Neuronal stem cell (in vitro differentiated cells): ENCODE measurements around the gene INHBB.

Source experiments
- DNase-seq: peaks from one replicate; pipeline ENCODE4 v3.0.0-alpha.2; 2013; ENCODE audit warnings: low spot score
- H2AFZ ChIP-seq: one replicate; pipeline ENCODE4 v1.6.1; 2013; ENCODE audit warnings: mild to moderate bottlenecking, low read length, inconsistent platforms
- H2AK5ac ChIP-seq: 2 replicates; pipeline ENCODE4 v1.6.1; 2013; ENCODE audit warnings: low read depth, mild to moderate bottlenecking, inconsistent platforms, low read length, moderate library complexity, mixed read lengths
- H2BK120ac ChIP-seq: 2 replicates; pipeline ENCODE4 v1.6.1; 2013; ENCODE audit warnings: low read depth, mild to moderate bottlenecking, inconsistent platforms, low read length, moderate library complexity, mixed read lengths
- H2BK12ac ChIP-seq: one replicate; pipeline ENCODE4 v1.6.1; 2013; ENCODE audit warnings: low read length, inconsistent platforms
- H2BK15ac ChIP-seq: 2 replicates; pipeline ENCODE4 v1.6.1; 2013; ENCODE audit warnings: mild to moderate bottlenecking, low read length, inconsistent platforms, mixed read lengths
- H2BK5ac ChIP-seq: one replicate; pipeline ENCODE4 v1.6.1; 2013; ENCODE audit warnings: inconsistent platforms, mild to moderate bottlenecking, low read length, moderate library complexity
- H3K14ac ChIP-seq: one replicate; pipeline ENCODE4 v1.6.1; 2013; ENCODE audit warnings: low read length, inconsistent platforms
- H3K18ac ChIP-seq: 2 replicates; pipeline ENCODE4 v1.6.1; 2013; ENCODE audit warnings: low read length, inconsistent platforms
- H3K23ac ChIP-seq: 2 replicates; pipeline ENCODE4 v1.6.1; 2013; ENCODE audit warnings: low read depth, mild to moderate bottlenecking, mixed read lengths, low read length, inconsistent platforms; ENCODE audit not compliant: poor library complexity
- H3K27ac ChIP-seq: replicated peaks from 3 replicates; pipeline ENCODE4 v1.5.1; 2013; ENCODE audit warnings: low read length, inconsistent platforms
- H3K27me3 ChIP-seq, 3 experiments: 2 replicates each; pipeline ENCODE4 v1.6.1; 2013; ENCODE audit warnings: low read length in 3 of 3, mild to moderate bottlenecking in 2 of 3, inconsistent platforms in 1 of 3, low read depth in 1 of 3, mixed read lengths in 1 of 3, moderate library complexity in 1 of 3; ENCODE audit not compliant: control insufficient read depth in 3 of 3, insufficient read depth in 3 of 3
- H3K36me3 ChIP-seq, 2 donors: replicated peaks in 1 of 2; 2 replicates each; pipeline ENCODE4 v1.6.1; 2013; ENCODE audit warnings: low read length in 2 of 2; ENCODE audit not compliant: control insufficient read depth in 2 of 2, insufficient read depth in 2 of 2
- H3K4ac ChIP-seq: 2 replicates; pipeline ENCODE4 v1.6.1; 2013; ENCODE audit warnings: inconsistent platforms, mild to moderate bottlenecking, low read length, moderate library complexity
- H3K4me1 ChIP-seq, 2 donors: 1 replicate in 1 of 2; 2 replicates in 1 of 2; pipeline ENCODE4 v1.6.1; 2013; ENCODE audit warnings: low read length in 2 of 2, low read depth in 1 of 2; ENCODE audit not compliant: control insufficient read depth in 2 of 2, insufficient read depth in 1 of 2
- H3K4me2 ChIP-seq: one replicate; pipeline ENCODE4 v1.6.1; 2013; ENCODE audit warnings: mild to moderate bottlenecking, low read length, inconsistent platforms; ENCODE audit not compliant: insufficient read depth, poor library complexity, severe bottlenecking
- H3K4me3 ChIP-seq, 2 donors: 2 replicates each; pipeline ENCODE4 v1.5.1; 2013; ENCODE audit warnings: low read length in 2 of 2, mild to moderate bottlenecking in 2 of 2, inconsistent platforms in 1 of 2, moderate library complexity in 1 of 2
- H3K79me1 ChIP-seq: one replicate; pipeline ENCODE4 v1.6.1; 2013; ENCODE audit warnings: low read depth, mild to moderate bottlenecking, inconsistent platforms, low read length, moderate library complexity
- H3K9ac ChIP-seq: one replicate; pipeline ENCODE4 v1.6.1; 2013; ENCODE audit warnings: mild to moderate bottlenecking, low read depth, low read length, inconsistent platforms; ENCODE audit not compliant: poor library complexity
- H3K9me3 ChIP-seq, 2 donors: replicated peaks in 1 of 2; 2 replicates each; pipeline versions ENCODE3 to v1.6.1; 2013; ENCODE audit warnings: low read length in 2 of 2, mild to moderate bottlenecking in 2 of 2, inconsistent platforms in 1 of 2, low read depth in 1 of 2, mixed read lengths in 1 of 2, moderate library complexity in 1 of 2; ENCODE audit not compliant: control insufficient read depth in 2 of 2, insufficient read depth in 1 of 2
- H4K8ac ChIP-seq: one replicate; pipeline ENCODE4 v1.6.1; 2013; ENCODE audit warnings: low read depth, mild to moderate bottlenecking, inconsistent platforms, low read length, moderate library complexity
- H4K91ac ChIP-seq: one replicate; pipeline ENCODE4 v1.6.1; 2013; ENCODE audit warnings: low read length, low read depth, mild to moderate bottlenecking, inconsistent platforms; ENCODE audit not compliant: poor library complexity
- WGBS, 2 donors: extraction: QIAGEN DNeasy Blood & Tissue Kit; methylation state at CpG; one replicate each; pipeline ENCODE4 v1.1.7; 2013; ENCODE audit warnings: missing lambda C conversion rate in 2 of 2, mixed read lengths in 1 of 2; ENCODE audit not compliant: insufficient read length in 2 of 2, insufficient replicate concordance in 1 of 2; ENCODE audit errors: extremely low coverage in 2 of 2; 5-methylcytosine and 5-hydroxymethylcytosine counted together

Gene INHBB

GRCh38 chr2:120360307-120360855 is 14.4 kb downstream of the INHBB start:
- Histone ChIP-seq H2BK15ac (no peak overlapping the region), H3K4ac (no peak overlapping the region), H2BK5ac (no peak overlapping the region), H2BK120ac (no peak overlapping the region), H3K9me3 (no peaks in the 10 kb centered on the region), H3K23ac (no peak overlapping the region), H3K27ac (no peak overlapping the region), H3K4me3 (no peak overlapping the region), H2AK5ac (peak overlapping the region; percentile 20), H3K36me3 (no peaks in the 10 kb centered on the region), H3K14ac (no peak overlapping the region), H3K79me1 (no peaks in the 10 kb centered on the region), H3K18ac (peak overlapping the region; percentile 84), H3K4me2 (no peak overlapping the region), H2BK12ac (no peak overlapping the region), H3K9ac (no peak overlapping the region), H4K91ac (no peak overlapping the region), H3K4me1 (no peaks in the 10 kb centered on the region), H2AFZ (no peak overlapping the region), H4K8ac (no peak overlapping the region), H3K27me3 (peaks cover 0 to 61% (median 0%) of the 10 kb centered on the region in 3 experiments)
- WGBS, 2 donors, result no CpG with 5 or more reads among the region's 5 CpGs
- DNase-seq, result no peak

GRCh38 chr2:120362926-120363325 is 17.0 kb downstream of the INHBB start:
- H3K9me3 ChIP-seq, result no peaks in the 10 kb centered on the region
- H4K91ac ChIP-seq, result no peak overlapping the region
- no peak overlapping the region for H3K4me2 ChIP-seq
- H3K9ac ChIP-seq, result no peak overlapping the region
- DNase-seq, result no peak
- no peak overlapping the region for H3K4ac ChIP-seq
- H3K14ac ChIP-seq, result no peak overlapping the region
- H3K27ac ChIP-seq, result no peak overlapping the region
- H3K27me3 ChIP-seq, result peaks cover 0 to 44% (median 0%) of the 10 kb centered on the region in 3 experiments
- H2BK5ac ChIP-seq, result no peak overlapping the region
- H3K4me3 ChIP-seq, result no peak overlapping the region
- H2AFZ ChIP-seq, result no peak overlapping the region
- no peaks in the 10 kb centered on the region for H3K4me1 ChIP-seq
- peak overlapping the region; percentile 6 for H2BK15ac ChIP-seq
- H2AK5ac ChIP-seq, result no peak overlapping the region
- H3K18ac ChIP-seq, result no peak overlapping the region
- H2BK120ac ChIP-seq, result no peak overlapping the region
- H2BK12ac ChIP-seq, result no peak overlapping the region
- no CpG with 5 or more reads among the region's 11 CpGs for WGBS, 2 donors
- H3K36me3 ChIP-seq, result no peaks in the 10 kb centered on the region
- H4K8ac ChIP-seq, result no peak overlapping the region
- H3K23ac ChIP-seq, result peak overlapping the region; percentile 58
- H3K79me1 ChIP-seq, result no peaks in the 10 kb centered on the region

- Histone ChIP-seq H3K36me3 (no peaks in the 10 kb centered on the region), H3K4me1 (no peaks in the 10 kb centered on the region), H2BK5ac (no peak overlapping the region), H3K79me1 (no peaks in the 10 kb centered on the region), H3K23ac (peak overlapping the region; percentile 32), H2BK12ac (no peak overlapping the region), H2BK15ac (no peak overlapping the region), H2BK120ac (no peak overlapping the region), H4K8ac (no peak overlapping the region), H3K27me3 (peaks cover 0 to 29% (median 0%) of the 10 kb centered on the region in 3 experiments), H3K27ac (no peak overlapping the region), H4K91ac (no peak overlapping the region), H3K9ac (no peak overlapping the region), H3K4me2 (no peak overlapping the region), H3K18ac (no peak overlapping the region), H3K9me3 (no peaks in the 10 kb centered on the region), H3K4me3 (no peak overlapping the region), H3K14ac (no peak overlapping the region), H3K4ac (no peak overlapping the region), H2AK5ac (no peak overlapping the region), H2AFZ (no peak overlapping the region)
- WGBS, 2 donors, result no CpG with 5 or more reads among the region's 13 CpGs
- DNase-seq, result no peak
Observed at GRCh38 chr2:120365236-120365793, 19.4 kb downstream of the INHBB start.

- H3K27ac ChIP-seq, result no peak overlapping the region
- no peaks in the 10 kb centered on the region for H3K4me1 ChIP-seq
Observed at GRCh38 chr2:120366698-120367097, 20.8 kb downstream of the INHBB start.

More at GRCh38 chr2:120366698-120367097, 20.8 kb downstream of the INHBB start:
- Histone ChIP-seq H4K91ac (peak overlapping the region; percentile 99), H4K8ac (no peak overlapping the region), H2AFZ (no peak overlapping the region), H2BK12ac (peak overlapping the region; percentile 48), H2BK120ac (no peak overlapping the region), H3K79me1 (no peaks in the 10 kb centered on the region), H3K9ac (peak overlapping the region; percentile 54), H3K9me3 (peaks cover 0 to under 1% of the 10 kb centered on the region in 2 donors), H3K14ac (peak overlapping the region; percentile 97), H3K4ac (peak overlapping the region; percentile 37), H2AK5ac (peak overlapping the region; percentile 18), H3K36me3 (no peaks in the 10 kb centered on the region), H3K23ac (peak overlapping the region; percentile 63), H3K4me2 (no peak overlapping the region), H2BK5ac (no peak overlapping the region), H3K4me3 (no peak overlapping the region), H2BK15ac (no peak overlapping the region), H3K27me3 (peaks cover 0 to 17% (median 2%) of the 10 kb centered on the region in 3 experiments), H3K18ac (peak overlapping the region; percentile 86)
- WGBS, 2 donors, result no CpG with 5 or more reads among the region's 11 CpGs
- DNase-seq, result no peak
